Stimulated activated CD8-positive, alpha-beta memory T cell treated with anti-CD3 and anti-CD28 coated beads, Interleukin-15, amount 100 ng/mL, for 4 hours (primary cell): ENCODE results near the gene AKR7A3.
"Not testable (repeated sequence)": the region's sequence is repeated elsewhere in the genome, so short reads cannot be mapped to it uniquely, and the experiment has no call there.

ENCODE experiments used
- DNase-seq, 2 donors: peaks; one replicate each; pipeline ENCODE4 v3.0.0-alpha.2; 2020; ENCODE audit warnings: low read depth in 2 of 2

The AKR7A3 gene

GRCh38 chr1:19319196-19319595, 30.6 kb upstream of the AKR7A3 start:
- DNase-seq, result no peak

GRCh38 chr1:19317126-19317910, 28.7 kb upstream of the AKR7A3 start:
- DNase-seq, result no peak

- no peak for DNase-seq
These were observed 27.0 kb upstream of the AKR7A3 start for GRCh38 chr1:19315378-19316198.

GRCh38 chr1:19313961-19314882, 25.7 kb upstream of the AKR7A3 start:
- no peak for DNase-seq

- DNase-seq, result no peak
These were observed 25.0 kb upstream of the AKR7A3 start for GRCh38 chr1:19313636-19313959.

- no peak for DNase-seq
These were observed 24.4 kb upstream of the AKR7A3 start for GRCh38 chr1:19312782-19313635.

GRCh38 chr1:19311931-19312781, 23.6 kb upstream of the AKR7A3 start, which contains the start of the genes AKR7A2 and SLC66A1:
Gene AKR7A2, minus strand, starts transcription at chr1:19312144. Its CDS starts 20 bp downstream, at chr1:19312124.
Gene SLC66A1, plus strand, starts transcription at chr1:19312326. Its CDS starts 5,352 bp downstream, at chr1:19317678.
- peak; percentile 75 to 88 for DNase-seq

GRCh38 chr1:19311503-19311930, 22.9 kb upstream of the AKR7A3 start:
- no peak for DNase-seq

- no peak for DNase-seq
These were observed 22.3 kb upstream of the AKR7A3 start for GRCh38 chr1:19310720-19311502.

- DNase-seq, result no peak
These were observed 21.5 kb upstream of the AKR7A3 start for GRCh38 chr1:19310061-19310460.

- no peak for DNase-seq
These were observed 20.7 kb upstream of the AKR7A3 start for GRCh38 chr1:19309123-19309813.

- DNase-seq, result no peak
These were observed 19.9 kb upstream of the AKR7A3 start for GRCh38 chr1:19308509-19308907.

GRCh38 chr1:19307794-19308508, 19.4 kb upstream of the AKR7A3 start:
- DNase-seq, result no peak

GRCh38 chr1:19306941-19307340, 18.4 kb upstream of the AKR7A3 start:
- DNase-seq, result no peak

GRCh38 chr1:19305880-19306279, 17.3 kb upstream of the AKR7A3 start:
- DNase-seq, result no peak

- not testable (repeated sequence) for DNase-seq
These were observed 15.5 kb upstream of the AKR7A3 start for GRCh38 chr1:19304081-19304480.

- no peak for DNase-seq
These were observed 11.6 kb upstream of the AKR7A3 start for GRCh38 chr1:19300211-19300610.

- no peak for DNase-seq
These were observed 6.1 kb upstream of the AKR7A3 start for GRCh38 chr1:19294638-19295037.
